ENCODE data around the gene DSPP. TPM values are rescaled to one million over a fixed set of nuclear protein-coding genes. Genes with fewer than 3 reads are reported as not detected.

DSPP gene
- total RNA-seq, 1 donor from 2014 or later: not detected

DNA sequence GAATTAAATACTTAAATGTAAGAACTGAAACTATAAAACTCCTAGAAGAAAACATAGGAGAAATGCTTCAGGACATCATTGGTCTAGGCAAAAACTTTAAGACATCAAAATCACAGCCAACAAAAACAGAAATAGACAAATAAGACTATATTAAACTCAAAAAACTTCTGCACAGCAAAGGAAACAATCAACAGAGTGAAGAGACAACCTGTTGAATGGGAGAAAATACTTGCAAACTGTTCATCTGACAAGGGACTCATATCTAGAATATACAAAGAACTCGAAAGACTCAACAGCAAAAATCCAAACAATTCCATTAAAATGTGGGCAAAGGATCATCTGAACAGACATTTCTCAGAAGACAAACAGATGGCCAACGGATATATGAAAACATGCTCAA, 16.2 kb upstream of the DSPP start:
- TF ChIP-seq, protein P1, sequence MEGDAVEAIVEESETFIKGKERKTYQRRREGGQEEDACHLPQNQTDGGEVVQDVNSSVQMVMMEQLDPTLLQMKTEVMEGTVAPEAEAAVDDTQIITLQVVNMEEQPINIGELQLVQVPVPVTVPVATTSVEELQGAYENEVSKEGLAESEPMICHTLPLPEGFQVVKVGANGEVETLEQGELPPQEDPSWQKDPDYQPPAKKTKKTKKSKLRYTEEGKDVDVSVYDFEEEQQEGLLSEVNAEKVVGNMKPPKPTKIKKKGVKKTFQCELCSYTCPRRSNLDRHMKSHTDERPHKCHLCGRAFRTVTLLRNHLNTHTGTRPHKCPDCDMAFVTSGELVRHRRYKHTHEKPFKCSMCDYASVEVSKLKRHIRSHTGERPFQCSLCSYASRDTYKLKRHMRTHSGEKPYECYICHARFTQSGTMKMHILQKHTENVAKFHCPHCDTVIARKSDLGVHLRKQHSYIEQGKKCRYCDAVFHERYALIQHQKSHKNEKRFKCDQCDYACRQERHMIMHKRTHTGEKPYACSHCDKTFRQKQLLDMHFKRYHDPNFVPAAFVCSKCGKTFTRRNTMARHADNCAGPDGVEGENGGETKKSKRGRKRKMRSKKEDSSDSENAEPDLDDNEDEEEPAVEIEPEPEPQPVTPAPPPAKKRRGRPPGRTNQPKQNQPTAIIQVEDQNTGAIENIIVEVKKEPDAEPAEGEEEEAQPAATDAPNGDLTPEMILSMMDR (conservative IDR thresholded peaks at IDR 0.05; ENCODE audit: low read depth, low read length): no peak

DNA sequence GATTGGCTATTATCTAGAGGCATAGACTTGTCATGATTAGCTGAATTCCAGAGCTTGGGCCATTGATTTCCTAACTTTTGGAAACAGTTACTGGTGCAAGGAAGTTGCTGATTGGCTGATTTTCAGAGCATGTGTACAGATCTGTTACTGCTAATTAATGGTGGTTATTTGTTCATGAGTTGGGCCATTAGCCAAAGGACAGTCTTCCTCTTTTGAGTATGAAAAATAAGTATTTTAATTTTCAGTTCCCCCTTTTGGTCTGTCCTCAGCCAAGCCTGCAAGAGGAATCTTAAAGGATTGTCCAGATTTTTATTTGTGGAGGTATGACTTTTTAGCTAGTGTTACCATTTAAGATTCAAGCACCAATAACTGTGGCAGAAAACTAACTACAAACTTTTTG, 7.0 kb upstream of the DSPP start:
- TF ChIP-seq, protein P1 (conservative IDR thresholded peaks at IDR 0.05; ENCODE audit: low read depth, low read length): no peak
- no peak for DNase-seq (ENCODE audit: low read depth)
- no peak overlapping the region for H3K4me3 ChIP-seq (ENCODE audit: low read depth, low read length)

More for the DNA sequence above, 16.2 kb upstream of the DSPP start:
- DNase-seq (ENCODE audit: low read depth): no peak
- no peak overlapping the region for H3K4me3 ChIP-seq (ENCODE audit: low read depth, low read length)

DNA sequence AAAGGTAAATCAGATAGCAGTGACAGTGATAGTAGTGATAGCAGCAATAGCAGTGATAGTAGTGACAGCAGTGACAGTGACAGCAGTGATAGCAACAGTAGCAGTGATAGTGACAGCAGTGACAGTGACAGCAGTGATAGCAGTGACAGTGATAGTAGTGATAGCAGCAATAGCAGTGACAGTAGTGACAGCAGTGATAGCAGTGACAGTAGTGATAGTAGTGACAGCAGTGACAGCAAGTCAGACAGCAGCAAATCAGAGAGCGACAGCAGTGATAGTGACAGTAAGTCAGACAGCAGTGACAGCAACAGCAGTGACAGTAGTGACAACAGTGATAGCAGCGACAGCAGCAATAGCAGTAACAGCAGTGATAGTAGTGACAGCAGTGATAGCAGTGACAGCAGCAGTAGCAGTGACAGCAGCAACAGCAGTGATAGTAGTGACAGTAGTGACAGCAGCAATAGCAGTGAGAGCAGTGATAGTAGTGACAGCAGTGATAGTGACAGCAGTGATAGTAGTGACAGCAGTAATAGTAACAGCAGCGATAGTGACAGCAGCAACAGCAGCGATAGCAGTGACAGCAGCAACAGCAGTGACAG, 6.1 kb downstream of the DSPP start:
- TF ChIP-seq, protein P1 (conservative IDR thresholded peaks at IDR 0.05; ENCODE audit: low read depth, low read length): no peak
- no peak for DNase-seq (ENCODE audit: low read depth)
- no peak overlapping the region for H3K4me3 ChIP-seq (ENCODE audit: low read depth, low read length)

DNA sequence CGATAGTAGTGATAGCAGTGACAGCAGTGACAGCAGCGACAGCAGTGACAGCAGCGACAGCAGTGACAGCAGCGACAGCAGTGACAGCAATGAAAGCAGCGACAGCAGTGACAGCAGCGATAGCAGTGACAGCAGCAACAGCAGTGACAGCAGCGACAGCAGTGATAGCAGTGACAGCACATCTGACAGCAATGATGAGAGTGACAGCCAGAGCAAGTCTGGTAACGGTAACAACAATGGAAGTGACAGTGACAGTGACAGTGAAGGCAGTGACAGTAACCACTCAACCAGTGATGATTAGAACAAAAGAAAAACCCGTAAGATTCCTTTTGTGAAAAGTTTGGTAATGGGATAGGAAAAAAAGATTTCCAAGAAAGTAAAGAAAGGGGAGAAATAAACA, 7.9 kb downstream of the DSPP start:
- H3K4me3 ChIP-seq (ENCODE audit: low read depth, low read length): no peak overlapping the region
- TF ChIP-seq, protein P1 (conservative IDR thresholded peaks at IDR 0.05; ENCODE audit: low read depth, low read length): no peak
- DNase-seq (ENCODE audit: low read depth): no peak

DNA sequence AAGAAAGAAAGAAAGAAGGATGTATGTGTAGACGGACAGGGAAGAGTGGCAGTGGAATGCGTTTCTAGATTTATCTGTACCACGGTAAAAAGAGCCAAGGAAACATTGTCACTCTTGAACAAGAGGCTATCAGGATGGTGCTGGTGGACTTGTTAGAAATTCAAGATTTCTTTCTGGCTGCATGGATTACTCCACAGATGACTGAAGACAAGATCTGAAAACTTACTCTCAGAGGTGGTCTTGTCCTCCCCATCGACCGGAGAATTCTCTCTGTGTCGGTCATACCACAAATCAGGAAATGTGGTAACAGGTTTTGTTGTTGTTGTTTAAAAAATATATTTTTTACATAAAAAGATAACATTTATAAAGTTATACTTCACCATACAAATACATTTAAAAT, 11.8 kb downstream of the DSPP start:
- no peak overlapping the region for H3K4me3 ChIP-seq (ENCODE audit: low read depth, low read length)
- TF ChIP-seq, protein P1 (conservative IDR thresholded peaks at IDR 0.05; ENCODE audit: low read depth, low read length): no peak
- DNase-seq (ENCODE audit: low read depth): no peak

DNA sequence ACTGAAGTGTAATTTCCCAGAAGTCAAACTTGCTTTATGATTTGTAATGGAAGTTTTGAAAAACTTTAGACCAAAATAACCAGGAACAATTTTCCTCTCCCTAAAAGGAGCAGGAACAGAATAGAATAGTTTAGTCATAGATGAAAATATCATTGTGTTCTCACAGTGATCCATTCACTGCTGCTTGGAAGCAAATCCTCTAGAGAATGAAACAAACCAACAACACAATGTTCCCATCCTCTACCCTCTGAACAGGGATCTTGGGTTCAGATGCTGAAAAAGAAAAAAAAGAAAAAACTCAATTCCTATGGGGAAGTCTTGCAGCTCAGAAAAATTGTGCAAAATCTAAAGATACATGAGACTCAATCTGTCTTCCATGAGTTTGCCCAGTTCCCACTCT, 12.2 kb downstream of the DSPP start:
- TF ChIP-seq, protein P1 (conservative IDR thresholded peaks at IDR 0.05; ENCODE audit: low read depth, low read length): no peak
- DNase-seq (ENCODE audit: low read depth): no peak
- no peak overlapping the region for H3K4me3 ChIP-seq (ENCODE audit: low read depth, low read length)

DNA sequence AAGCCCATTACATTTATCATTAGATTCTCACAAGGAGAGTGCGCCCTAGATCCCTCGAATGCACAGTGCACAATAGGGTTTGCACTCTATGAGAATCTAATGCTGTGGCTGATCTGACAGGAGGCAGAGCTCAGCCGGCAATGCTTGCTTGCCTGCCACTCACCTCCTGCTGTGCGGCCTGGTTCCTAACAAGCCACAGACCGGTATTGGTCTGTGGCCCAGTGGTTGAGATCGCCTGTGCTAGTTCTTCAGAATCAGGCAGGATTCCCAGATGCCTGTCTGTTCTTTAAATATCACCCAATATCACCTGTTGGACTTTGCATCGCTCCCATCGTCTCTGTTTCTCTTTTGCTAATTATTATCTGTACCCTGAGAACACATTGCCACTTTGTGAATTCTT, 14.0 kb downstream of the DSPP start:
- no peak for DNase-seq (ENCODE audit: low read depth)
- H3K4me3 ChIP-seq (ENCODE audit: low read depth, low read length): no peak overlapping the region

More for the DNA sequence above, 14.0 kb downstream of the DSPP start:
- TF ChIP-seq, protein P1 (conservative IDR thresholded peaks at IDR 0.05; ENCODE audit: low read depth, low read length): no peak

Measured in epithelial cell of proximal tubule (primary cell).